H1 (cell line): ENCODE measurements around the gene EPB42.

ENCODE experiments used
- ATF2 ChIP-seq: IDR thresholded peaks from 2 replicates; pipeline ENCODE4 v1.6.1; 2012; ENCODE audit warnings: low read length, inconsistent platforms
- BCL11A ChIP-seq, 2 experiments: IDR thresholded peaks; one replicate each; pipeline ENCODE4 v1.6.1; 2011; ENCODE audit warnings: low read depth in 2 of 2, low read length in 2 of 2, mild to moderate bottlenecking in 2 of 2
- BRCA1 ChIP-seq: IDR thresholded peaks from 2 replicates; pipeline ENCODE4 v1.6.1; 2012; ENCODE audit warnings: low read depth, low read length, improper control_type of control experiment
- CEBPB ChIP-seq: IDR thresholded peaks from 2 replicates; pipeline ENCODE4 v1.6.1; 2012; ENCODE audit warnings: low read depth, low read length
- JUND ChIP-seq: IDR thresholded peaks from 2 replicates; pipeline ENCODE4 v1.6.1; 2011; ENCODE audit warnings: mild to moderate bottlenecking, improper control_type of control experiment, low read length
- POLR2A ChIP-seq, 2 experiments: IDR thresholded peaks; 1 replicate in 1 of 2; 2 replicates in 1 of 2; pipeline ENCODE4 v1.6.1; 2011; ENCODE audit warnings: low read depth in 2 of 2, low read length in 2 of 2, mild to moderate bottlenecking in 2 of 2; ENCODE audit errors: control extremely low read depth in 1 of 2
- POLR2AphosphoS5 ChIP-seq: IDR thresholded peaks from 2 replicates; pipeline ENCODE4 v1.6.1; 2011; ENCODE audit warnings: low read depth, low read length
- RFX5 ChIP-seq: IDR thresholded peaks from 2 replicates; pipeline ENCODE4 v1.6.1; 2011; ENCODE audit warnings: low read depth, low read length, improper control_type of control experiment, borderline replicate concordance
- RXRA ChIP-seq: IDR thresholded peaks from 2 replicates; pipeline ENCODE4 v1.6.1; 2011; ENCODE audit warnings: low read depth, mild to moderate bottlenecking, low read length, moderate library complexity; ENCODE audit not compliant: insufficient read depth
- SAP30 ChIP-seq: fragments of 300-600 bp; sonication (generic); IDR thresholded peaks from 2 replicates; pipeline ENCODE4 v1.7.1; 2012; ENCODE audit warnings: low read length, moderate library complexity, mild to moderate bottlenecking, inconsistent platforms; ENCODE audit not compliant: insufficient read depth, insufficient replicate concordance
- YY1 ChIP-seq: IDR thresholded peaks from 2 replicates; pipeline ENCODE4 v1.6.1; 2011; ENCODE audit warnings: low read depth, mild to moderate bottlenecking, low read length
- ZNF274 ChIP-seq: IDR thresholded peaks from 2 replicates; pipeline ENCODE4 v1.7.0; 2012; ENCODE audit warnings: low read length, borderline replicate concordance; ENCODE audit errors: extremely low read depth
- TF ChIP-seq, protein P1 (sequence below), 3 experiments: IDR thresholded peaks; 1 replicate in 2 of 3; 2 replicates in 1 of 3; pipeline versions ENCODE4 v1.5.1 to v1.6.1; 2011; ENCODE audit warnings: low read length in 3 of 3, mild to moderate bottlenecking in 3 of 3, inconsistent platforms in 2 of 3, low read depth in 1 of 3, moderate library complexity in 1 of 3; ENCODE audit not compliant: insufficient read depth in 1 of 3; ENCODE audit errors: control extremely low read depth in 1 of 3
- TF ChIP-seq, protein P2 (sequence below): IDR thresholded peaks from 2 replicates; pipeline ENCODE4 v1.6.1; 2012; ENCODE audit warnings: inconsistent platforms

GRCh38 chr15:43258781-43259180, 38.0 kb upstream of the EPB42 start:
- TF ChIP-seq, protein P1, sequence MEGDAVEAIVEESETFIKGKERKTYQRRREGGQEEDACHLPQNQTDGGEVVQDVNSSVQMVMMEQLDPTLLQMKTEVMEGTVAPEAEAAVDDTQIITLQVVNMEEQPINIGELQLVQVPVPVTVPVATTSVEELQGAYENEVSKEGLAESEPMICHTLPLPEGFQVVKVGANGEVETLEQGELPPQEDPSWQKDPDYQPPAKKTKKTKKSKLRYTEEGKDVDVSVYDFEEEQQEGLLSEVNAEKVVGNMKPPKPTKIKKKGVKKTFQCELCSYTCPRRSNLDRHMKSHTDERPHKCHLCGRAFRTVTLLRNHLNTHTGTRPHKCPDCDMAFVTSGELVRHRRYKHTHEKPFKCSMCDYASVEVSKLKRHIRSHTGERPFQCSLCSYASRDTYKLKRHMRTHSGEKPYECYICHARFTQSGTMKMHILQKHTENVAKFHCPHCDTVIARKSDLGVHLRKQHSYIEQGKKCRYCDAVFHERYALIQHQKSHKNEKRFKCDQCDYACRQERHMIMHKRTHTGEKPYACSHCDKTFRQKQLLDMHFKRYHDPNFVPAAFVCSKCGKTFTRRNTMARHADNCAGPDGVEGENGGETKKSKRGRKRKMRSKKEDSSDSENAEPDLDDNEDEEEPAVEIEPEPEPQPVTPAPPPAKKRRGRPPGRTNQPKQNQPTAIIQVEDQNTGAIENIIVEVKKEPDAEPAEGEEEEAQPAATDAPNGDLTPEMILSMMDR (IDR thresholded peaks at IDR 0.05; ENCODE audit: control extremely low read depth in 1 of 3, insufficient read depth in 1 of 3, low read depth in 1 of 3, low read length in 3 of 3), result no peak
- TF ChIP-seq, protein P2, sequence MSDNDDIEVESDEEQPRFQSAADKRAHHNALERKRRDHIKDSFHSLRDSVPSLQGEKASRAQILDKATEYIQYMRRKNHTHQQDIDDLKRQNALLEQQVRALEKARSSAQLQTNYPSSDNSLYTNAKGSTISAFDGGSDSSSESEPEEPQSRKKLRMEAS, result no peak
- TF ChIP-seq CEBPB (no peak), POLR2A (IDR thresholded peaks at IDR 0.05; ENCODE audit: control extremely low read depth in 1 of 2, low read depth in 2 of 2, low read length in 2 of 2) (no peak), RFX5 (no peak), YY1 (no peak), BCL11A (IDR thresholded peaks at IDR 0.05; ENCODE audit: low read depth in 2 of 2, low read length in 2 of 2) (no peak), ZNF274 (no peak), ATF2 (no peak), RXRA (no peak), BRCA1 (no peak), JUND (no peak), SAP30 (no peak), POLR2AphosphoS5 (no peak)
